Right cardiac atrium (tissue), 5 donors: ENCODE measurements around the gene NACC2. TPM values are rescaled to one million over a fixed set of nuclear protein-coding genes. Genes with fewer than 3 reads are reported as not detected.

Source experiments
- ATAC-seq, 2 donors: fragments of 200-7000 bp; cut with Tn5 transposase; one replicate each; pipeline versions ENCODE4 v1.8.0 to v1.9.1; 2020; ENCODE audit warnings: moderate library complexity in 2 of 2, mild to moderate bottlenecking in 1 of 2
- DNase-seq, 3 donors: peaks; one replicate each; pipeline ENCODE4 v3.0.0-alpha.2; 2020
- H3K27ac ChIP-seq: one replicate; pipeline ENCODE4 v1.5.1; 2013; ENCODE audit warnings: mild to moderate bottlenecking, low read length, control low read depth, moderate library complexity
- H3K27me3 ChIP-seq: one replicate; pipeline ENCODE4 v1.6.1; 2013; ENCODE audit not compliant: control insufficient read depth, insufficient read depth
- H3K4me1 ChIP-seq: one replicate; pipeline ENCODE4 v1.6.1; 2013; ENCODE audit warnings: low read length; ENCODE audit not compliant: control insufficient read depth, insufficient read depth
- H3K4me3 ChIP-seq: one replicate; pipeline ENCODE4 v1.5.1; 2013; ENCODE audit warnings: low read length, control low read depth
- H3K9me3 ChIP-seq: one replicate; pipeline ENCODE4 v1.6.1; 2013; ENCODE audit warnings: low read length; ENCODE audit not compliant: control insufficient read depth
- WGBS: extraction: QIAGEN DNeasy Blood & Tissue Kit; methylation state at CpG from one replicate; pipeline ENCODE4 v1.1.7; 2013; 5-methylcytosine and 5-hydroxymethylcytosine counted together
- intact Hi-C, 4 donors: fragments of 100-400 bp; cut with DNase I; formaldehyde crosslinking; loops; one replicate each; pipeline versions ENCODE4 v1.11.0 to v1.14.0; 2022 to 2023
- polyA plus RNA-seq: library from polyadenylated mRNA; stranded (reverse); fragments of 200-250 nt; gene quantifications from one replicate; pipeline ENCODE4 v1.2.3, GENCODE V29; 2013
- total RNA-seq, 4 donors: library from RNA; stranded (reverse); fragmentation: NEBNext Ultra II Directional; extraction: Animal tissue kit (Norgen Biotek cat#: 25700); gene quantifications; one replicate each; pipeline ENCODE4 v1.2.1, GENCODE V29; 2021
- donor health status: healthy with polysubstance abuse.
- donor health status: DM: no; HTN: yes; CAD: no.
- donor health status: DM: no; HTN: no; CAD: no.
- donor health status: DM: no; HTN: yes; CAD: no; lungs with severe emphysema.
- donor health status: DM: yes; HTN: yes; CAD: no.

NACC2 gene
- total and polyA plus RNA-seq, 5 donors = 19.4 to 45.3 (median 34.1) TPM

DNA sequence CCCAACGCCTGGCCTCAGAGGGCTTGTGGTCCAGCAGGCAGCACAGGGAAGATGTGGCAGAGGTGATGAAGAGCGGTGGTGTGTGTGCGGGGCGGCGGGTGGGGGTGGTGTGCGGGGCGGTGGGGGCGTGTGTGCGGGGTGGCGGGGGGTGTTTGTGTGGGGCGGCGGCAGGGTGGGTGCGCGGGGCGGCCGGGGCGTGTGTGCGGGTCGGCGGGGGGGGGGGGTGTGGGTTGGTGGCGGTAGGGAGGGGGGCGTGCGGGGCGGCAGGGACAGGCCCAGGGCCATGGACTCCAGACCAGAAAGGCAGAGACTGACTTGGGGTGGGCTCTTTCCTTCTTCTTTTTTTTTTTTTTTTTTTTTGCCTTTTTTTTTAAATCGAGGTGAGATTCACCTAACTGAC, 4.5 kb upstream of the NACC2 start:
- Histone ChIP-seq H3K9me3 (no peaks in the 10 kb centered on the region), H3K4me3 (no peak overlapping the region), H3K4me1 (peaks cover 5% of the 10 kb centered on the region), H3K27me3 (no peaks in the 10 kb centered on the region), H3K27ac (no peak overlapping the region)
- WGBS = 82% methylated on average over 25 of the region's 25 CpGs
- ATAC-seq (no peak), DNase-seq (no peak)
- intact Hi-C loops = no loop called here

DNA sequence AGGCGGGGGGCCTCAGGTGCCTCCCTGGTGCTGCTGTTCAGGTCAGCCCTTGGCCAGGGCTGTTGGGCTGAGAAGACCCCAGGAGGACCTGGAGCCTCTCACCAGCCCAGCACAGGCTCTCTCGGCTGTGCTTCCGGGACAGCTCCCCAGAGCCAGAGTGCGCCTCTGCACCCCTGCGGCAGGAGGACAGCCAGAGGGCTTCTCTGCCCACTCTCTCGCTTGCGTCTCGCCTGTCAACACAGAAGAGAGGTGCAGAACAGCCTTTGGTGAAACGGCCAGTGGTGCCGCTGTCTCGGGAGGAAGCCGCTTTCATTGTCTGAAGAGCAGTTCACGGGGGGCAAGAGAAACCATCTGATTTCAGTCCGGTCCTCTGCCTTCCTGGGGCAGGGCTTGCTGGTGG, 3.8 kb upstream of the NACC2 start:
- Histone ChIP-seq H3K27me3 (no peaks in the 10 kb centered on the region), H3K4me3 (no peak overlapping the region), H3K4me1 (peaks cover 5% of the 10 kb centered on the region), H3K9me3 (no peaks in the 10 kb centered on the region), H3K27ac (no peak overlapping the region)
- intact Hi-C loops = no loop called here
- DNase-seq = peak in 2 of 3 donors; percentile 69 to 71
- WGBS = 17% methylated on average over 14 of the region's 14 CpGs
- ATAC-seq = peak in 1 of 2 donors; percentile 3

DNA sequence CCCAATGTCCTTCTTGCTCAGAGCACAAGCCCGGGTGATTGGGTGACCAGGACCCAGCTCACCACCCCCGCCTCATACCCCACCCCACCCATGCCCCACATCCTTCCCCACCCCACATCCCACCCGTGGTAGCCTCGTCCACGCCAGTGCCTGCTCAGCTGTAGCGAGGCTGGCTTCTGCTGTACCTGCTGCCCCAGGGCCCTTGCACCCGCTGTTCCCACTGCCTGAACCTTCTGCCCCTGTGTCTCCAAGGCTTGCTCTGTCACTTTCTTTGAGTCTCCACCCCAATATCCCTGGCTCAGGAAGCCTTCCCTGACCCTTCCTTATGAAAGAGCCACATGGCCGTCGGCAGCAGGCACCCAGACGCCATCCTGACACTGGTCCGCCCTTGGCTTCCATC, 3.1 kb upstream of the NACC2 start:
- no peaks in the 10 kb centered on the region for H3K27me3 ChIP-seq
- no peak overlapping the region for H3K4me3 ChIP-seq
- peaks cover 5% of the 10 kb centered on the region for H3K4me1 ChIP-seq
- 78% methylated on average over 11 of the region's 11 CpGs for WGBS
- ATAC-seq (no peak), DNase-seq (no peak)
- intact Hi-C loops = no loop called here
- no peak overlapping the region for H3K27ac ChIP-seq
- H3K9me3 ChIP-seq = no peaks in the 10 kb centered on the region

DNA sequence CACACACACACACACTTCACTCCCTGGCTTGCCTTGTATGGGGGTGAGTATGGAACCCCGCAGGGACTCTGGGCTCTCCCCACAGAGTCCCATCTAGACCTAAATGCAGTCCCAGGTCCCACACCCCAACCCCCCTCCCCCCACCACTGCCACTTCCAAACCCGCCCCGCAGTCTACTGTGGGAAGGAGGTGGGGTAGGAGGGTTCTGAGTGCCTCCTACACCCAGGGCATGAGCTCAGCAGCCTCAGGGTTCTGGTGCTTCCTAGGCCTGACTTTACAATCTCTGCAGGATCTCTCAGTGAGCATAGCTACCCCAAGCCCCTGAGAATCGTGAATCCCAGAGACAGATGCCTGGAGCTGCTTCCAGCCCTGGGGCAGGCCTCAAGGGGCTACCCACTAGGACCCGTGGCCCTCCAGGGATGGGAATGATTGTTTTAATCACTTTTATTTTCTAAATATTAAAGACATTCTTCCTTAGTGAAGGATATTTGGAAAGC, 1.5 kb upstream of the NACC2 start:
- H3K27me3 ChIP-seq = no peaks in the 10 kb centered on the region
- no peak overlapping the region for H3K4me3 ChIP-seq
- no peaks in the 10 kb centered on the region for H3K9me3 ChIP-seq
- DNase-seq = no peak
- intact Hi-C loops = no loop called here
- H3K4me1 ChIP-seq = peaks cover 5% of the 10 kb centered on the region
- WGBS = 91% methylated on average over 5 of the region's 5 CpGs
- no peak for ATAC-seq
- H3K27ac ChIP-seq = no peak overlapping the region

DNA sequence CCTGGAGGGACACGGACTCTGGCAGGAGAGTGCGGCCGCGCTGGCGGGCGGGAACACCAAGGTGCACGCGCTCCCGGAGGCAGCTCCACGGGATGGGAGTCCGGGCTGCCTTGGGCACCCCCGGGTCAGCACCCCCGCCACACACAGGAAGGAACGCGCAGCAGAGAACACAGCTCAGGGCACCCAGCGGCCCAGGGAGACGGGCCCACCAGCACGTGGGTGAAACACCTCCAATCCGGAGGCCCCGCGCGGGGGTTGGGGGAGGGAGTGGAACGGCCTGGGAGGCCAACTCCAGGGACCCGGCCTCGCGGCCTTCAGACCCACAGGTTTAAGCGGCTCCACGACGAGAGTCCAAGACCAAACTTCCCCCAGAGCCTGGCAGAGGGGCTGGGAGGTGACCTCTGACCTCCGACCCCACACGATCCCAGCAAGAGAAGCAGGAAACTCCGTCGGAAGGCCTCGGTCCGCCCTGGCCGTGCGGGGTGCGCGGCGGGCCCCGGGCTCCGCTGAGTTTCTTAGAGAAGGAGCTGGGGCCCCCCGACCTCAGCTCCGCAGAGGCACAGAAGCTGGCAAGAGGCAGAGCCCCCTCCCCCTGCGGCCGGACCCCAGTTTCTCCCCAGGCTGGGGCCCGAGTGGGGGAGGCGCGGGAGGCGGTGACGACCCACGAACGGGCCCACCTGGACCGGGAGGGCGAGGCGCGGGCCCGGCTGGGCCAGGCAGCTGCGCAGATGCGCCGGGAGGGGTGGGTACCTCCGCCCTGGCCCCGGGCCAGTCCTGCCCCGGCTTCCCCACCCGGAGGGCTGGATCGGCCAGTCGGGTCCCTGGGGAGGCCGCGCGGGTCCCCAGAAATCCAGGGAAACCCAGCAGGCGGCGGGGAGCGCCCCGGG, 851 bp downstream of the NACC2 start:
- WGBS = 4% methylated on average over 74 of the region's 74 CpGs
- DNase-seq (peak; percentile 84 to 93 (median 92)), ATAC-seq (peak; percentile 66 to 77)
- peak overlapping the region; percentile 85 for H3K27ac ChIP-seq
- H3K4me3 ChIP-seq = peak overlapping the region; percentile 94
- H3K9me3 ChIP-seq = no peaks in the 10 kb centered on the region
- H3K27me3 ChIP-seq = no peaks in the 10 kb centered on the region
- H3K4me1 ChIP-seq = peaks cover 5% of the 10 kb centered on the region
- intact Hi-C loops = no loop called here

DNA sequence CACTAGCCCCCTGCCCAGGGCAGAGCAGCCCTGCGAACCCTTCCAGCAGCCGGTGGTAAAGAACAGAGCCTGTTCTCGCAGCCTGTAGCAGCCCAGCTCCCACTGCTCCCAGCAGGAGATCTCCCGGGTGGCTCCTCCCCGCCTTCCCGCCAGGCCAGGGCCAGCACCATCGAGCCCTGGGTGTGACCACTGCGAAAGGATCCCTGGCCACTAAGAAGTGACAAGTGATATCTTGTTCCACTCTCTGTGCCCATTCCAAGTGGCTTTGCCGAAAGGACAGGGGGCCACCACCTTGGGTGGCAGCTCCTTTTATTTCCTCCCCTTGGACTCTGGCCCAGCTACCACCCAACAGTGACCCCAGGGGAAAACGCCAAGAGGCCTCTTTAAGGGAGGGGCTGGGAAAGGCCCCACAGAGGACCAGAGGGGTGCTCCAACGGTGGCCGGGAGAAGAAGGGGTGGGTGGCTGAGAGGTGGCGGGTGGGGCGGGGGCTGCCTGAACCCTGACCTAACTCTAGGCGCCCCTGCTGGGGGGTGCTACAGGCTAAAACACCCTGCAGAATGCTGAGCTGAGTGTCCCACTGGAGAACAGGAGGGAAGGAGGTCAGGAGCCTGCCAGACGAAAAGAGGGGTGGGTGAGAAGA, 1.6 kb downstream of the NACC2 start:
- intact Hi-C loops = no loop called here
- H3K4me3 ChIP-seq = peak overlapping the region; percentile 94
- peaks cover 5% of the 10 kb centered on the region for H3K4me1 ChIP-seq
- peak; percentile 70 to 83 (median 79) for DNase-seq
- no peaks in the 10 kb centered on the region for H3K27me3 ChIP-seq
- WGBS = 25% methylated on average over 16 of the region's 16 CpGs
- H3K27ac ChIP-seq = peak overlapping the region; percentile 85
- peak; percentile 34 to 66 for ATAC-seq
- H3K9me3 ChIP-seq = no peaks in the 10 kb centered on the region

DNA sequence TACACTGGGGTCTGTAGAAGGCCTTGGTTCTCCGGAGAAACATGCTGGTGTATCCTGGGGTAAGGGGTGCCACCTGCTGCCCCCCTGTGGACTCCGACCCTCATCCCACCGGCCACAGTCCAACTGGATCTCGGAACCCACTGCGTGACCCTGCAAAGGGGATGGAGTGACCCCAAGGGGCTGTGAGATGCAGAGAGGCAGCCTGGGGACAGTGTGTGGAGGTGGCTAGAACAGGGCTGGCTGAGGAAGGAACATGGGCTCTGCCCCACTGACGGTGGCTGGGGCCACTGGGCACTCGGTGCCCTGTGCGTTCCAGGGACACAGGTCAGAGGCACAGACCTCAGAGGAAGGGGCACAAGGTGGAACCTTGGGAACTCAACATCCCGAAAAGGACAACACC, 2.3 kb downstream of the NACC2 start:
- intact Hi-C loops = no loop called here
- Histone ChIP-seq H3K27ac (peak overlapping the region; percentile 85), H3K27me3 (no peaks in the 10 kb centered on the region), H3K9me3 (no peaks in the 10 kb centered on the region), H3K4me3 (no peak overlapping the region), H3K4me1 (peaks cover 9% of the 10 kb centered on the region)
- DNase-seq = peak; percentile 8 to 44 (median 34)
- no peak for ATAC-seq
- 80% methylated on average over 9 of the region's 9 CpGs for WGBS

DNA sequence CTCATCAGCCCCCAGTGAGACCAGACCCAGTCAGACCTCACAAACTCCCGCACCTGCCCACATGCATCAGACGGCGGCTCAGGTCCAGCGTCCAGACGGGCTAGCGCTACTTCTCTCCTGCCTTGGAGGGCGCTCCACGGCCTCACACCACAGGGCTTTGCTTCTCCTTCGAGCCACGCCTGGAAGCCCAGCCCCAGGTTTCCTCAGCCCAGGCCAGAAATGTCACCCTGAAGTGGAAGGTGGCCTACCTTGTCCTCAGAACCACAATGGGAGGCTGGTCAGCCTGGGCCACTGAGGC, 2.8 kb downstream of the NACC2 start:
- H3K27ac ChIP-seq = peak overlapping the region; percentile 9
- ATAC-seq (no peak), DNase-seq (peak in 2 of 3 donors; percentile 16 to 57)
- peaks cover 13% of the 10 kb centered on the region for H3K4me1 ChIP-seq
- H3K27me3 ChIP-seq = no peaks in the 10 kb centered on the region
- WGBS = 89% methylated on average over 10 of the region's 10 CpGs
- H3K4me3 ChIP-seq = no peak overlapping the region
- no peaks in the 10 kb centered on the region for H3K9me3 ChIP-seq
- intact Hi-C loops = no loop called here

DNA sequence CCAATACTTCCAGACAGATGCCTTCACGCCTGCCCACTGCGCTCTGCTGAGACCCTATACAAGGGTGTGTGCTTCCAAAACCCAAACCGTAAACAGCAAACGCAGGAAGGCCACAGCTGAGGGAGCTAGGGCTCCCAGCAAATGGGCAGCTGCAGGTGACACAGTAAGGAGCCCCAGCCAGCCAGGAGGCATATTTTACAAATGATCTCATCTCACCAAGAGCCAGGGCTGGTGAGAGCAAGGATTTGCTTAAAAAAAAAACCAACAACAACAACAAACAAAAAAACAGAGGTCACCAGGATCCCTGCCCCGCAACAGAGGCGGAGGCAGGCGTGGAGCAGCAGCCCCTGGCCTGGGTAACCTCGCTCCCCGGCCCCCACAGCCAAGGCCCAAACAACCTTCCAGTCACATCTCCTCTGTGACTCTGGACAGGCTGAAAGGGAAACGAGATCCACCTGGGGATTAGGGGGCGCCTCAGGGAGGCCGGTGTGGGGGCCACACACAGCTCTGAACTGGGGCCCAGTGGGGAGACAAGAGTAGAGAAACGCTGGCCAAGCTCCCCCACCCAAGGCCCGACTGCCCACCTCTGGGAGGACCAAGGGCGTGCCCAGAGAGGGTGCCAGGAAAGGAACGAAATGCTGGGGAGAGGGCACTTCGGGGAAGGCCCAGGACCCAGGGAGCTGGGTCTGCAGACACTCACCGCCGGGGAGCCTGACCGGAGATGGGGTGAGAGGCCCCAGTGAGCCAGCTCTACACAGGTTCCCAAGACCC, 3.3 kb downstream of the NACC2 start:
- no peak for ATAC-seq
- intact Hi-C loops = no loop called here

DNA sequence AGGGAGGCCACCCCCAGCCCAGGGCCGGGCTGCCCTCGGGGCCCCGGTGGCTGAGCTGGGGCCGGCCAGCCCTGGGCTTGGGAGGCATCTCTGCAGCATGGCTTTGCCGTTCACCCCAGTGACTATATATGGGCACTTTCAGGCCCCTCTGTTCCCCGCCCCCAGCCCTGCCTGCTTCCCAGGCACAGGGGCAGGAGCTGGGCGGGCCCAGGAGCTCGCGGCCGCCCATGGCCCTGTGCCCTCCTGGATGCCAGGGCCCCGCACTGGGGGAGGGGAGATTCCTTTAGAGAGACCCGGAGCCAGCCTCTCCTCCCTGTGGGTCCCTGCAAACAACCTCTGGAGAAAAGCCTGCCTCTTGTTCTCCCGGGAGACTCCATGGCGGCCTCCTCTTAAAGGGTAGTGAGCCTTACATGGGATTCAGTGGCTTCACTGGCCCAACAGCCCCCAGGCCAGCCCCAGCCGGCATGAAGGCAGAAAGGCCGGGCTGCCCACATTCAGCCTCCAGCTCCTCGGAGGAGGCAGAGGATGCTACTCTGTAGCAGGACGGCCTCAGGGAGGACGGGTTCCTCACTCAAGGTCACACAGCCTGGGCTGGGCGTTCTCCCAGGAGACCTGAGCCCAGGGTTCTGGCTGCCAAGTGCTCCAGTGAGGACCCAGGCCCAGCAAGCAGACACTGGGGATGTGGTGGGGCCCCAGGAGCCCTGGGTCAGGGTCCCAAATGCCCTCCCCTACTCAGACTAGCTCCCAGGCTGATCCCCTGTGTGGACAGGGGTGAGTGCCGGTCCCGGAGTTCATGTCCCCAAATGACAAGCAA, 4.1 kb downstream of the NACC2 start:
- DNase-seq (peak; percentile 51 to 78 (median 77)), ATAC-seq (peak; percentile 2 to 12)
- no peaks in the 10 kb centered on the region for H3K27me3 ChIP-seq
- intact Hi-C loops = no loop called here
- peaks cover 14% of the 10 kb centered on the region for H3K4me1 ChIP-seq
- 62% methylated on average over 22 of the region's 22 CpGs for WGBS
- H3K4me3 ChIP-seq = no peak overlapping the region
- peak overlapping the region; percentile 79 for H3K27ac ChIP-seq
- H3K9me3 ChIP-seq = no peaks in the 10 kb centered on the region

More for the DNA sequence above, 3.3 kb downstream of the NACC2 start:
- H3K4me3 ChIP-seq = no peak overlapping the region
- H3K27ac ChIP-seq = peak overlapping the region; percentile 79
- H3K9me3 ChIP-seq = no peaks in the 10 kb centered on the region
- no peaks in the 10 kb centered on the region for H3K27me3 ChIP-seq
- peaks cover 18% of the 10 kb centered on the region for H3K4me1 ChIP-seq
- DNase-seq = peak in 2 of 3 donors; percentile 34 to 56
- WGBS = 83% methylated on average over 20 of the region's 20 CpGs
